Activated CD4-positive, CD25-positive, alpha-beta regulatory T cell treated with anti-CD3 and anti-CD28 coated beads, Interleukin-2, amount 50 U/mL, for 72 hours (primary cell): ENCODE data around the gene CDS2.
A peak's percentile ranks its signal among the peaks of the same experiment; 100 is the strongest.

Experiments used
- DNase-seq: peaks from one replicate; pipeline ENCODE4 v3.0.0; 2021

Gene CDS2

DNA sequence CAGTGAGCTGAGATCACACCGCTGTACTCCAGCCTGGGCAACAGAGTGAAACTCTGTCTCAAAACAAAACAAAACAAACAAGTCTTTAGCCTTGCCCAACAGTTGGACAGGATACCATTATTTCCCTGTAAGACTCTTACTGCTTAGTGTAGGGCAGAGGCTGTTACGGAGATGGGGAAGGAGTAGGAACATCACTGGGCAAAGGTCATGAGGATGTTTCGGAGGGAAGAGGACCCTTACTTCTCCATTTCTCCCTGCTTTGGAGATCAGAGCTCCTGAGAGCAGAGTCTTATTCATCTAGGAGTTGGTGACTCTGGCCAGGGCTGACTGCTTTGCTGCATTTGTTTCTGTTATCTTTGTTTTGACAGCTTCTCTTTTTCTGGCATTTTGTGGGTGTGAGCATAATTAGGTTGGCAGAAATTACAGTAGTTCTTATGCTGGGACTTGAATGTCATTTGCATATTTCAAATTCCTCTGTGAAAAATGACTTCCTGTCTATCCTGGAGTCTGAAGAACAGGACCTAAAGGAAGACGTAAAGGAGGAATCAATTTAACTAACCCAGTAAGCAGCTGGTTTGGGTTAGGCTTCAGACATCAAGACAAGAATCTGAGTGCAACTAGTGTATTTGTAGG is 89.0 kb downstream of the CDS2 start:
- no peak for DNase-seq

DNA sequence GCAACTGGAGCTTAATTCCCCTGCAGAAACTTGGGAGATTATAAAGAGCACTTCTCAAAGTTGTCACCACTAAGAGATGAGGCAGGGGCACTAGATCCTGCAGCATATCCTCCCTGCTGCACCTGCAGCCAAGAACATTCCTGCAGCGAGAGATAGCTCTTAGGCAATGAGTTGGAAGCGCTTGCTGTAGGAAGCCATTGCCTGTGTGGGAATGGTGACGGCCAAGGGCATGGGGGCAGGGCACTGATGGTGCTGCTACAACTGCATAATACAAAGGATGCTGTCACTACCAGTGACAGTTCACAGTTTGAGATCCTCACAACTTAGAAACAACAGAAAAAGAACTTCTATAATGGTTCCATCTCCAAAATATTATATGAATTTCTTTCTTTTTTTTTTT is 89.9 kb downstream of the CDS2 start:
- no peak for DNase-seq

GRCh38 chr20:5217616-5218015 is 90.8 kb downstream of the CDS2 start:
- no peak for DNase-seq

GRCh38 chr20:5220321-5221060 is 93.7 kb downstream of the CDS2 start:
- no peak for DNase-seq

DNA sequence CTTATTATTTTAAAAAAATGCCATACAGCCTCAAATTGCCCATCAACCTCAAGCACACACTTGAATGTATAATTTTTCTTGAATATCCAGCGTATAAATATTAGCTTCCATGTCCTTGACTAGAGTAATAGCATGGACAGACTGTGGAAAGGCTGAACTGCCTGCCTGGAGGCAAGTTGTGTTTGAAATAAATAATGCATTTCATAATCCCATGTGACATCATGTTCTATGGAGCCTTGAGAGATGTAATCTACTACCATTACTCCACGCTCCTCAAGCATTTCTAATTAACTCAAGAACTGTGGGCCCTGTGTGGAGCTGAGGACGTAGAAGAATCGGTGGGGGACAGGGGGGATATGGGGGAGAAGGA is 94.2 kb downstream of the CDS2 start:
- no peak for DNase-seq

DNA sequence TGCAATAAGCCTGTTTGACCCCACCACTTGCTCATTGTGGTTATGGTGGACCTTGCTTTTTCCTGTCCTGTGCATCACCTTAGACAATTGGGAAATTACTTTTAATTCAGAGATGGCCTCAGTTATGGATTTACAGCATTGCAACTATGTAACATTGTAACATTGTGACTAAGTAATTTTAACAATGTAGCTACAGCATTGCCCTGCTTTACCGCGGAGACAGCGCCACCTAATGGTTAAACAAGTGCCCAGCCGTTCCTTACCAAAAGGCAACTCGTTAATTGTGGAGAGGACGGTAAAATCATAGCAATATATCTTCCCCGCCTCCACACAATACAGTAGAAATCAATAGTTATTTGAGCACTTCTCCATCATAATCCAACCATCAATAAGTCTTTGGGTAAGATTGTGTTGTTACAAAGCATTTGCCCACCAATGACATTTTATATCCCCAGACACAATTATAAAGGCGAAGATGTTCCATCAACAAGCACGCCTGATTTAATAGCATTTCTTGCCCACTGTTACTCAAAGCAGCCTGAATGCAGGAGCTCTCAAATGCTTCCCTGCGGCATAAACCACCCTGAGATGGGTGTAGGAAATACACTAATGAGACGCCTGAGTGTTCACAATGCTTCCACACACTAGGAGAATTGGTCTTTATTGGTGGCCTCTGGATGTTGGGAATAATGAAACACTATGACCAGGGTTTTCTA is 96.3 kb downstream of the CDS2 start:
- DNase-seq = peak; percentile 62

GRCh38 chr20:5230544-5230943 is 103.7 kb downstream of the CDS2 start:
- no peak for DNase-seq

DNA sequence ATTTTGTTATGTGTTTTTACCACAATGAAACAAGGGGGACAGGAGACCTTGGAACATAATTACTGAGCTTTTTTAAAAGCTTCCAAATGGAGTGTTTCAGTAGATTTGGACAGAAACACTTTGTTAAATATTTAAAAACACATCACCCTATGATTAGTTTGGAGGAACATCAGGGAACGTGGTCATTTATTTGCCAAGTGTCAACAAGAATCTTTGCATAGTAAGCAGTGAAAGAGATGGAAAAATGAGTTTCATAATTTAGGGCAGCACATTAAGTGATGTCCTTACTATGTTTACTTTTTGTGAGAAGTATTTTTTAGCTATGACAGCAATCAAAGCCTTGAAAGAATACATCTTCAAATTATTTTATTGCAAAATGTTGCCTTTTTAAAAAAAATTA is 107.3 kb downstream of the CDS2 start:
- no peak for DNase-seq

DNA sequence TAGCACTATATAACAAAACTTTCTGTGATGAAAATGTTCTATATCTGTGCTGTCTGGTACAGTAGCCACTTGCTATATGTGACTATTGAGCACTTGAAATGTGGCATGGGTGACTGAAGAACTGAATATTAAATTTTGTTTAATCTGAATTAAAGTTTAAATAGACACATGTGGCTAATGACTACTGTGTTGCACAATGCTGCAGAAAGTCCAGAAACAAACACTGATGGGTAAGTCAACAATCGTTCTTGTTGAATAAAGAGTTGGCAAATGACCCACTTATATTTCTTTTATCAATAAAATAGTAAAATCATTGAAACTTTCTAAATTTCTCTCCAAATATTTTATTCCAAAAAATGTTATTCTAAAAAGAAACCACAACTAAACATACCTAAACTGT is 108.2 kb downstream of the CDS2 start:
- DNase-seq = no peak
